Activated T-cell treated with anti-CD3 and anti-CD28 coated beads for 48 hours (primary cell): ENCODE data around the gene TPCN1.

Experiments
- DNase-seq: peaks from one replicate; pipeline ENCODE4 v3.0.0-alpha.2; 2020; ENCODE audit warnings: low read depth

Gene TPCN1

GRCh38 chr12:113221181-113221996, at the start of gene TPCN1:
TPCN1 (plus strand) TSS chr12:113221464; CDS start chr12:113226853, 5,389 bp downstream.
- DNase-seq: peak; percentile 98

GRCh38 chr12:113171543-113171942, 49.7 kb upstream of the TPCN1 start:
- no peak for DNase-seq

- no peak for DNase-seq
Measured at GRCh38 chr12:113172185-113172584, 49.1 kb upstream of the TPCN1 start.

GRCh38 chr12:113173081-113173698, 48.1 kb upstream of the TPCN1 start:
- DNase-seq: no peak

- peak; percentile 73 for DNase-seq
Measured at GRCh38 chr12:113174461-113175384, 46.5 kb upstream of the TPCN1 start.

- DNase-seq: no peak
Measured at GRCh38 chr12:113179023-113179422, 42.2 kb upstream of the TPCN1 start.

- no peak for DNase-seq
Measured at GRCh38 chr12:113180333-113180732, 40.9 kb upstream of the TPCN1 start.

- DNase-seq: no peak
Measured at GRCh38 chr12:113181975-113182374, 39.3 kb upstream of the TPCN1 start.

GRCh38 chr12:113183030-113183589, 38.2 kb upstream of the TPCN1 start:
- DNase-seq: no peak

- no peak for DNase-seq
Measured at GRCh38 chr12:113184098-113184899, 37.0 kb upstream of the TPCN1 start.

- peak; percentile 87 for DNase-seq
Measured at GRCh38 chr12:113184900-113185179, 36.4 kb upstream of the TPCN1 start.

- DNase-seq: peak; percentile 77
Measured at GRCh38 chr12:113185180-113186032, 35.9 kb upstream of the TPCN1 start, which contains the start of the genes DDX54 and RITA1. DDX54 (minus strand) TSS chr12:113185478; CDS start chr12:113185451, 27 bp downstream. RITA1 (plus strand) TSS chr12:113185721; CDS start chr12:113186747, 1,026 bp downstream.

GRCh38 chr12:113186033-113186365, 35.3 kb upstream of the TPCN1 start:
- no peak for DNase-seq

GRCh38 chr12:113186666-113187325, 34.5 kb upstream of the TPCN1 start:
- no peak for DNase-seq

- DNase-seq: no peak
Measured at GRCh38 chr12:113189361-113189760, 31.9 kb upstream of the TPCN1 start.

GRCh38 chr12:113190761-113191160, 30.5 kb upstream of the TPCN1 start:
- DNase-seq: no peak

GRCh38 chr12:113191227-113191626, 30.0 kb upstream of the TPCN1 start:
- no peak for DNase-seq

- DNase-seq: no peak
Measured at GRCh38 chr12:113194971-113195391, 26.3 kb upstream of the TPCN1 start.

GRCh38 chr12:113195598-113195997, 25.7 kb upstream of the TPCN1 start:
- DNase-seq: no peak

GRCh38 chr12:113196582-113196981, 24.7 kb upstream of the TPCN1 start:
- no peak for DNase-seq
